HFF-Myc (cell line): ENCODE measurements around the gene ACTR1B.

Experiments
- DNase-seq: peaks from one replicate; pipeline ENCODE4 v3.0.0-alpha.2; 2011; ENCODE audit warnings: low read depth; ENCODE audit errors: extremely low read depth
- H3K4me3 ChIP-seq: replicated peaks from 2 replicates; pipeline ENCODE4 v1.5.1; 2011; ENCODE audit warnings: low read depth, mild to moderate bottlenecking, control low read depth, low read length
- TF ChIP-seq, protein P1 (sequence below): IDR thresholded peaks from 2 replicates; pipeline ENCODE4 v1.5.1; 2012; ENCODE audit warnings: mild to moderate bottlenecking, low read depth, low read length, control low read depth; ENCODE audit errors: missing control alignments

The ACTR1B gene

DNA sequence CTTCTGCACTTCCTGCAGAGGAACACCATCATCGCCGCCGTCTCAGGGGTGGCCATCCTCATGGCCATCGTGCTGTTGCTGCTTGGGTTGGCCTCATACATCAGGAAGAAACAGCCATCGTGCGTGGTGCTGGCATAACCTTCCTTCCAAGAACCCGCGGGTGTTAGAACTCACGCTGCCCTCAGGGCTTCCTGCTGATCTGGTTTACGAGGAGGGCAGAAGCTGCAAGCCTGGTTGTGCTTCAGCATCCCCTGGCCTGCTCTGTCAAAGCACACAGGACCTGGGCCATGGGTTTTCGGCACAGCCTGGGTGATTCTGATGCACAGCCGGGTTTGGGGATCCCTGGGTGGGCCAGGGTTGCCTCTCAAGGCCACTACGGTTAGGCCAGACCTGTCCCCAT lies 37.3 kb upstream of the ACTR1B start:
- H3K4me3 ChIP-seq: no peak overlapping the region
- TF ChIP-seq, protein P1, sequence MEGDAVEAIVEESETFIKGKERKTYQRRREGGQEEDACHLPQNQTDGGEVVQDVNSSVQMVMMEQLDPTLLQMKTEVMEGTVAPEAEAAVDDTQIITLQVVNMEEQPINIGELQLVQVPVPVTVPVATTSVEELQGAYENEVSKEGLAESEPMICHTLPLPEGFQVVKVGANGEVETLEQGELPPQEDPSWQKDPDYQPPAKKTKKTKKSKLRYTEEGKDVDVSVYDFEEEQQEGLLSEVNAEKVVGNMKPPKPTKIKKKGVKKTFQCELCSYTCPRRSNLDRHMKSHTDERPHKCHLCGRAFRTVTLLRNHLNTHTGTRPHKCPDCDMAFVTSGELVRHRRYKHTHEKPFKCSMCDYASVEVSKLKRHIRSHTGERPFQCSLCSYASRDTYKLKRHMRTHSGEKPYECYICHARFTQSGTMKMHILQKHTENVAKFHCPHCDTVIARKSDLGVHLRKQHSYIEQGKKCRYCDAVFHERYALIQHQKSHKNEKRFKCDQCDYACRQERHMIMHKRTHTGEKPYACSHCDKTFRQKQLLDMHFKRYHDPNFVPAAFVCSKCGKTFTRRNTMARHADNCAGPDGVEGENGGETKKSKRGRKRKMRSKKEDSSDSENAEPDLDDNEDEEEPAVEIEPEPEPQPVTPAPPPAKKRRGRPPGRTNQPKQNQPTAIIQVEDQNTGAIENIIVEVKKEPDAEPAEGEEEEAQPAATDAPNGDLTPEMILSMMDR: no peak
- DNase-seq: no peak

DNA sequence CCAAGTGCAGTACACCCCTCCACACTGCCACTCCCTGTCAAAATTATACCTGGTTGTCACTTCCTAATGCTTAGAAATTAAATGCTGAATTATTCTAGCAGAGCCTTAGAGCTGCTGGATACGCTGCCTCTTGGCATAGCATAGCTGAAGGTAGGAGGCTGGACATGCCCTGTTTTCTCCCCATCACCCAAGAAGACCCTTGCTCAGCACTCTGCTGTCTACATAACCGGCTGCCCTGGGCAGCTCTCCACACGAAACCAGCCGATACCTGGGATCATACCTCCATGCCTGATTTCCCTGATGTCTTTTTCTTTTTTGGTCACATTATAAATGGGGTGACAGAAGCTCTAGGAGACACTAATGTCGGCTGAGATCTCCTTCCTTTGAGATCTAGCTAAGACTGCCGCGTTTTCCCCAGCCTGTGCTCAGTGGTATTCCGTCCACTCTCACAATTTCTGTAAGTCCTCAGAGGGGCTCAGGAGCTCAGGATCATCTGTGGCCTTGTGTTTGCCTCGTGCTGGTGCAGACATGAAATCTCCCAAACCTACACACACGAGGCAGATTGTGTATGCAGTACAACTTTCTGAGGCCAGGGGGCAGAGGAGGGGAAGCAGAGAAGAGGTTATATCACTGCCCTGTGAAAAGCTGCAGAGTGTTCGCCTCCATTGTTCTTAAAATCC lies 36.1 kb upstream of the ACTR1B start:
- TF ChIP-seq, protein P1: peak; percentile 76
- DNase-seq: peak; percentile 44

DNA sequence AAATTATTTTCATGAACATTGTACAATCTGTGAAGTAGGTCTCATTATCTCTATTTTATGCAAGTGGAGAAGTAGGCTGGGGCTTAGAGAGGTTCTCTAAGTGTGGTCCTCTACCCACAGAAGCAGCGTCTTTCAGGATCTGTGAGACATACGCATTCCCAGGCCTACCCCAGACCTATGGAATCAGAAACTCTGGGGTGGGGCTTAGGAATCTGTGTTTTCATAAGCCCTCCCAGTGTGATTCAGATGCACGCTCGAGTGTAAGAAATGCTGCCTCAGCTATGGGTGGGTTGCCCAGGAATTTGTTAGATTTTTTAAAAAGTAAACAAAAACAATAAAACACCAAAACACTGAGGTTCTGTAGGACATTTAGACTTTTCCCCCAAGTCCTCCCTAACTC lies 34.7 kb upstream of the ACTR1B start:
- DNase-seq: no peak
- TF ChIP-seq, protein P1: no peak
- H3K4me3 ChIP-seq: no peak overlapping the region

More for the DNA sequence above, 36.1 kb upstream of the ACTR1B start:
- H3K4me3 ChIP-seq: no peak overlapping the region

DNA sequence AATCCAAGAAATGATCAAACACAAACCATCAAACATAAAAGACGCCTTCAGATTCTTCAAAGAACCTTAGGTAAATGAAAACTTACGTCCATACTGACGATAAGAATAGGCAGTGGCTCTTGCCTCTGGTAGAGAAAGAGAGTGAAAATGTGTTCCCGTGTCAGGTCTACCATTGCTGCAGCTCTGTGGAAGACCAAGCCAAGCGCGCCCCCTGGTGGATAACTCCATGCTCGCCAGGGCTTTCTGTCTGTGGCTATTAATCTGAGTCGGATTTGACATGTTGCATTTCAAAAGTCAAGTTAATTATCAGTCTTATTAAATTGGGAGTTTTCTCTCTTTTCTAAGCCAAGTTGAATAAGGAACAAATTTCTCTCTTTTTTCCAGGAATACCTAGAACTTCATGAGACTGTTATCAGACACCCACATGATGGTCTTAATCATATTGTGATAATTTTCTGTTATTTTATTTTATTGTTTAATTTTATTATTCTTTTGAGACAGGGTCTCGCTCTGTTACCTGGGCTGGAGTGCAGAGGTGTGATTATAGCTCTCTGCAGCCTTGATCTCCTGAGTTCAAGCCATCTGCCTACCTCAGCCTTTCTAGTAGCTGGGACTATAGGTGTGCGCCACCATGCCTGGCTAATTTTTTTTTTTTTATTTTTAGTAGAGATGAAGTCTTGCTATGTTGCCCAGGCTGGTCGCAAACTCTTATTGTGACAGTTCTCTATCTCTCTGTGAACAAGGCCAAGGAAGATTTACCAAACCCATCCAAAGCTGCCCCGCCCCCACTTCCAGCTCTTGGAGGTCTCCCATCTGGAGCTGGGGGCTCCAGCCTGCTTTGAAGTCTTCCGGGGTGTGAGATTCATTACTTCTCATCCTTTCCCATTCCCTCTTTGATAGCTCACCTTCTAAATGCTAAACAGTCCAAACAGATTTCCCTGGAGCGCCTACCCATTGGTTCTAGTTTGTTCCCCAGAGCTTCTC lies 33.7 kb upstream of the ACTR1B start:
- no peak overlapping the region for H3K4me3 ChIP-seq
- TF ChIP-seq, protein P1: peak; percentile 91
- peak; percentile 53 for DNase-seq

DNA sequence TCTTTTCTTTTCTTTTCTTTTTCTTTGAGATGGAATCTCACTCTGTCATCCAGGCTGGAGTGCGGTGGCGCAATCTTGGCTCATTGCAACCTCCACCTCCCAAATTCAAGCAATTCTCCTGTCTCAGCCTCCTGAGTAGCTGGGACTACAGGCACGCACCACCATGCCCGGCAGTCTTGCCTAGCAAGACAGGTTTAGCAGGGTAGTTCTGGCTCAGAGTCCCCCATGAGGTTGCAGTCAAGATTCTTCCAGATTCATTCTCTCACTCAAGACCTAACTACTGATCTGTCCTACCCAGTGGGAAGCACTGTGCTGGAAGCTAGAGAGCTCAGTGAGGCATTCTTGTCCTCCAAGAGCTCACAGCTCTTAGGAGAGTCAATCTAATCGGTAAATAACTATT lies 31.9 kb upstream of the ACTR1B start:
- no peak for DNase-seq
- no peak overlapping the region for H3K4me3 ChIP-seq
- TF ChIP-seq, protein P1: no peak

DNA sequence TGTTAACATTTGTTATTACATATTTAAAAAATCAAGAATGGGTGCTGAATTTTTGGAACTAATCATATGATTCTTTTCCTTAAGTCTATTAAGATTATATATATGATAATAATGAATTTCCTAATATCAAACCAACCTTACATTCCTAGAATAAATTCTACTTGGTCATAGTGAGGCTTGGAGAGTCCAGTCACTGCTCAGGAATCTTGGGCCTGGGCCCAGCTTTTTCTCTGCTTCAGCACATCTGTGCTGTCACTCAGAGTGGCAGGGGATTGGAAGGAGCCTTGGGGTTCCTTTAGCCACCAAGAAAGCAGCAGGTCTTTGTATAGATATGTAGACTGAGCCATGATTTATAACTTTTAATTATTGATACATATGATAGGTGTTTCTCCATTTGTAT lies 29.6 kb upstream of the ACTR1B start:
- no peak overlapping the region for H3K4me3 ChIP-seq
- TF ChIP-seq, protein P1: no peak
- no peak for DNase-seq
